CD8-positive, alpha-beta memory T cell (primary cell): ENCODE data around the gene OPCML. TPM values are rescaled to one million over a fixed set of nuclear protein-coding genes. Genes with fewer than 3 reads are reported as not detected.

Source experiments
- CTCF ChIA-PET: fragments of 350-600 bp; sonication (Branson Sonifier 250); formaldehyde crosslinking; loops from one replicate; lab custom pipeline; 2021; ENCODE audit warnings: antibody characterized with exemption; lab: Charles Lee
- POLR2A ChIA-PET: fragments of 350-600 bp; sonication (Branson Sonifier 250); formaldehyde crosslinking; loops from one replicate; lab custom pipeline; 2021; ENCODE audit warnings: antibody characterized with exemption; lab: Charles Lee
- DNase-seq, 5 donors: peaks; one replicate each; pipeline versions ENCODE4 v3.0.0 to v3.0.0-alpha.2; 2020 to 2022; ENCODE audit warnings: mixed read lengths in 1 of 5
- H3K27ac ChIP-seq: one replicate; pipeline ENCODE4 v1.7.0; 2013; ENCODE audit warnings: low read depth, mild to moderate bottlenecking, low read length, moderate library complexity
- H3K27me3 ChIP-seq: 2 replicates; pipeline ENCODE4 v1.7.0; 2013; ENCODE audit warnings: low read length, mild to moderate bottlenecking; ENCODE audit not compliant: insufficient read depth, poor library complexity, severe bottlenecking
- H3K36me3 ChIP-seq: 2 replicates; pipeline ENCODE4 v1.7.0; 2013; ENCODE audit warnings: mild to moderate bottlenecking, low read length, moderate library complexity; ENCODE audit not compliant: insufficient read depth
- H3K4me1 ChIP-seq: 2 replicates; pipeline ENCODE4 v1.7.0; 2013; ENCODE audit warnings: mild to moderate bottlenecking, low read length, moderate library complexity; ENCODE audit not compliant: insufficient read depth
- H3K4me3 ChIP-seq: 2 replicates; pipeline ENCODE4 v1.7.0; 2013; ENCODE audit warnings: mild to moderate bottlenecking, low read length
- H3K9me3 ChIP-seq: 2 replicates; pipeline ENCODE4 v1.7.0; 2013; ENCODE audit warnings: mild to moderate bottlenecking, low read length
- H3K27ac Mint-ChIP-seq, 8 donors: one replicate each; pipeline ENCODE4 v1.8.0; 2020 to 2021; ENCODE audit warnings: mixed read lengths in 8 of 8, mild to moderate bottlenecking in 6 of 8, inconsistent platforms in 3 of 8, moderate library complexity in 3 of 8
- H3K27me3 Mint-ChIP-seq, 2 donors: one replicate each; pipeline ENCODE4 v1.8.0; 2020 to 2021; ENCODE audit warnings: mixed read lengths in 2 of 2, mild to moderate bottlenecking in 1 of 2, moderate library complexity in 1 of 2
- H3K36me3 Mint-ChIP-seq, 3 donors: one replicate each; pipeline ENCODE4 v1.8.0; 2020 to 2021; ENCODE audit warnings: mixed read lengths in 3 of 3, inconsistent platforms in 1 of 3, mild to moderate bottlenecking in 1 of 3
- H3K4me1 Mint-ChIP-seq, 3 donors: one replicate each; pipeline ENCODE4 v1.8.0; 2020 to 2021; ENCODE audit warnings: mixed read lengths in 3 of 3, inconsistent platforms in 1 of 3, mild to moderate bottlenecking in 1 of 3
- H3K4me3 Mint-ChIP-seq, 7 donors: one replicate each; pipeline ENCODE4 v1.8.0; 2020 to 2021; ENCODE audit warnings: mixed read lengths in 7 of 7, mild to moderate bottlenecking in 6 of 7, moderate library complexity in 4 of 7, inconsistent platforms in 2 of 7
- H3K9me3 Mint-ChIP-seq, 5 donors: one replicate each; pipeline ENCODE4 v1.8.0; 2020 to 2022; ENCODE audit warnings: mixed read lengths in 5 of 5, mild to moderate bottlenecking in 3 of 5, moderate library complexity in 2 of 5, inconsistent platforms in 1 of 5
- polyA plus RNA-seq: library from polyadenylated mRNA; unstranded; fragments of 300-500 nt; fragmentation: Illumina TruSeq; gene quantifications from one replicate; pipeline ENCODE4 v1.2.3, GENCODE V29; 2021
- total RNA-seq, 2 experiments: library from RNA; stranded (reverse); gene quantifications; one replicate each; pipeline ENCODE4 v1.2.3, GENCODE V29; 2021

The OPCML gene
- total and polyA plus RNA-seq, 3 experiments from 2014 or later = not detected

- no peaks in the 10 kb centered on the region for H3K36me3 ChIP-seq
- CTCF ChIA-PET = no interaction called here
These were observed 1068.9 kb downstream of the OPCML start for GRCh38 chr11:132463295-132464002.

GRCh38 chr11:132459736-132460135 lies 1072.6 kb downstream of the OPCML start:
- no peak overlapping the region for H3K4me3 ChIP-seq
- H3K36me3 ChIP-seq = no peaks in the 10 kb centered on the region
- no peak overlapping the region for H3K27ac ChIP-seq
- H3K27ac Mint-ChIP-seq = no peak overlapping the region
- H3K36me3 Mint-ChIP-seq = peaks cover 0 to 4% (median 0%) of the 10 kb centered on the region in 3 donors
- H3K4me1 ChIP-seq = no peaks in the 10 kb centered on the region
- no peaks in the 10 kb centered on the region for H3K9me3 ChIP-seq
- peaks cover 0 to 4% (median 0%) of the 10 kb centered on the region in 5 donors for H3K9me3 Mint-ChIP-seq
- no peak overlapping the region for H3K4me3 Mint-ChIP-seq
- no peaks in the 10 kb centered on the region for H3K27me3 Mint-ChIP-seq
- no peak for DNase-seq
- ChIA-PET POLR2A (no interaction called here), CTCF (interaction anchor here (0.9 kb wide), 1 partner anchor 9 kb away, joined by 3 read pairs; no protein-coding TSS in a partner anchor)
- H3K4me1 Mint-ChIP-seq = no peaks in the 10 kb centered on the region
- no peaks in the 10 kb centered on the region for H3K27me3 ChIP-seq

More at GRCh38 chr11:132463295-132464002, 1068.9 kb downstream of the OPCML start:
- no peak overlapping the region for H3K27ac Mint-ChIP-seq
- peaks cover 0 to 4% (median 2%) of the 10 kb centered on the region in 5 donors for H3K9me3 Mint-ChIP-seq
- H3K27me3 Mint-ChIP-seq = no peaks in the 10 kb centered on the region
- Histone ChIP-seq H3K27me3 (no peaks in the 10 kb centered on the region), H3K27ac (no peak overlapping the region), H3K4me3 (no peak overlapping the region), H3K9me3 (no peaks in the 10 kb centered on the region), H3K4me1 (no peaks in the 10 kb centered on the region)
- H3K36me3 Mint-ChIP-seq = peaks cover 0 to 4% (median 0%) of the 10 kb centered on the region in 3 donors
- POLR2A ChIA-PET = no interaction called here
- no peak for DNase-seq
- no peaks in the 10 kb centered on the region for H3K4me1 Mint-ChIP-seq
- H3K4me3 Mint-ChIP-seq = no peak overlapping the region

- Mint-ChIP-seq H3K9me3 (peaks cover 0 to 4% (median 3%) of the 10 kb centered on the region in 5 donors), H3K4me3 (no peak overlapping the region), H3K36me3 (peaks cover 0 to 4% (median 1%) of the 10 kb centered on the region in 3 donors), H3K27ac (no peak overlapping the region), H3K27me3 (no peaks in the 10 kb centered on the region), H3K4me1 (no peaks in the 10 kb centered on the region)
- Histone ChIP-seq H3K9me3 (no peaks in the 10 kb centered on the region), H3K4me3 (no peak overlapping the region), H3K27me3 (no peaks in the 10 kb centered on the region), H3K4me1 (no peaks in the 10 kb centered on the region), H3K27ac (no peak overlapping the region), H3K36me3 (no peaks in the 10 kb centered on the region)
- DNase-seq = no peak
- ChIA-PET POLR2A (no interaction called here), CTCF (interaction anchor here (1.4 kb wide), 1 partner anchor 9 kb away, joined by 5 read pairs; no protein-coding TSS in a partner anchor)
These were observed 1074.9 kb downstream of the OPCML start for GRCh38 chr11:132457445-132457844.

GRCh38 chr11:132456751-132457328 lies 1075.5 kb downstream of the OPCML start:
- CTCF ChIA-PET = interaction anchor here (1.4 kb wide), 1 partner anchor 9 kb away, joined by 5 read pairs; no protein-coding TSS in a partner anchor

GRCh38 chr11:132455044-132455443 lies 1077.3 kb downstream of the OPCML start:
- peaks cover 0 to 5% (median 1%) of the 10 kb centered on the region in 5 donors for H3K9me3 Mint-ChIP-seq
- no peak overlapping the region for H3K4me3 Mint-ChIP-seq
- POLR2A ChIA-PET = no interaction called here
- no peaks in the 10 kb centered on the region for H3K36me3 ChIP-seq
- H3K27ac ChIP-seq = no peak overlapping the region
- no peaks in the 10 kb centered on the region for H3K27me3 ChIP-seq
- no peaks in the 10 kb centered on the region for H3K9me3 ChIP-seq
- no peaks in the 10 kb centered on the region for H3K4me1 Mint-ChIP-seq
- H3K4me3 ChIP-seq = no peak overlapping the region
- no peaks in the 10 kb centered on the region for H3K27me3 Mint-ChIP-seq
- H3K4me1 ChIP-seq = no peaks in the 10 kb centered on the region
- no peak overlapping the region for H3K27ac Mint-ChIP-seq
- DNase-seq = no peak
- H3K36me3 Mint-ChIP-seq = peaks cover 0 to 4% (median 2%) of the 10 kb centered on the region in 3 donors
- CTCF ChIA-PET = no interaction called here

More at GRCh38 chr11:132456751-132457328, 1075.5 kb downstream of the OPCML start:
- Histone ChIP-seq H3K4me1 (no peaks in the 10 kb centered on the region), H3K4me3 (no peak overlapping the region), H3K36me3 (no peaks in the 10 kb centered on the region), H3K27me3 (no peaks in the 10 kb centered on the region), H3K27ac (no peak overlapping the region), H3K9me3 (no peaks in the 10 kb centered on the region)
- H3K4me3 Mint-ChIP-seq = no peak overlapping the region
- POLR2A ChIA-PET = no interaction called here
- peaks cover 0 to 4% (median 2%) of the 10 kb centered on the region in 3 donors for H3K36me3 Mint-ChIP-seq
- peak overlapping the region in 1 of 8 donors; percentile 22 for H3K27ac Mint-ChIP-seq
- H3K9me3 Mint-ChIP-seq = peaks cover 0 to 4% (median 3%) of the 10 kb centered on the region in 5 donors
- no peaks in the 10 kb centered on the region for H3K4me1 Mint-ChIP-seq
- DNase-seq = no peak
- H3K27me3 Mint-ChIP-seq = no peaks in the 10 kb centered on the region

- H3K27me3 Mint-ChIP-seq = no peaks in the 10 kb centered on the region
- Histone ChIP-seq H3K27me3 (no peaks in the 10 kb centered on the region), H3K27ac (no peak overlapping the region), H3K4me1 (no peaks in the 10 kb centered on the region), H3K4me3 (no peak overlapping the region), H3K9me3 (no peaks in the 10 kb centered on the region), H3K36me3 (no peaks in the 10 kb centered on the region)
- no peaks in the 10 kb centered on the region for H3K4me1 Mint-ChIP-seq
- no peak for DNase-seq
- H3K27ac Mint-ChIP-seq = no peak overlapping the region
- H3K4me3 Mint-ChIP-seq = no peak overlapping the region
- peaks cover 0 to 6% (median 2%) of the 10 kb centered on the region in 5 donors for H3K9me3 Mint-ChIP-seq
- CTCF ChIA-PET = no interaction called here
- H3K36me3 Mint-ChIP-seq = peaks cover 0 to 2% (median 0%) of the 10 kb centered on the region in 3 donors
- POLR2A ChIA-PET = no interaction called here
These were observed 1078.9 kb downstream of the OPCML start for GRCh38 chr11:132453406-132453805.

GRCh38 chr11:132452616-132453015 lies 1079.7 kb downstream of the OPCML start:
- Mint-ChIP-seq H3K27me3 (no peaks in the 10 kb centered on the region), H3K27ac (no peak overlapping the region), H3K4me3 (no peak overlapping the region), H3K4me1 (no peaks in the 10 kb centered on the region), H3K9me3 (peaks cover 0 to 6% (median 2%) of the 10 kb centered on the region in 5 donors), H3K36me3 (peaks cover 0 to 2% (median 0%) of the 10 kb centered on the region in 3 donors)
- ChIA-PET CTCF (no interaction called here), POLR2A (no interaction called here)
- no peaks in the 10 kb centered on the region for H3K9me3 ChIP-seq
- H3K4me1 ChIP-seq = no peaks in the 10 kb centered on the region
- DNase-seq = no peak
- H3K27ac ChIP-seq = no peak overlapping the region
- H3K4me3 ChIP-seq = no peak overlapping the region
- H3K36me3 ChIP-seq = no peaks in the 10 kb centered on the region
- H3K27me3 ChIP-seq = no peaks in the 10 kb centered on the region

GRCh38 chr11:132451942-132452601 lies 1080.2 kb downstream of the OPCML start:
- no peak overlapping the region for H3K4me3 Mint-ChIP-seq
- CTCF ChIA-PET = no interaction called here

More at GRCh38 chr11:132451942-132452601, 1080.2 kb downstream of the OPCML start:
- Mint-ChIP-seq H3K27ac (no peak overlapping the region), H3K27me3 (no peaks in the 10 kb centered on the region), H3K9me3 (peaks cover 0 to 6% (median 2%) of the 10 kb centered on the region in 5 donors), H3K4me1 (no peaks in the 10 kb centered on the region), H3K36me3 (peaks cover 0 to 2% (median 0%) of the 10 kb centered on the region in 3 donors)
- Histone ChIP-seq H3K27me3 (no peaks in the 10 kb centered on the region), H3K4me1 (no peaks in the 10 kb centered on the region), H3K36me3 (no peaks in the 10 kb centered on the region), H3K27ac (no peak overlapping the region), H3K9me3 (no peaks in the 10 kb centered on the region), H3K4me3 (no peak overlapping the region)
- POLR2A ChIA-PET = no interaction called here
- no peak for DNase-seq
